Lower lobe of right lung (tissue), 2 donors: ENCODE data around the gene KRABD2.
A peak's percentile ranks its signal among the peaks of the same experiment; 100 is the strongest.

Experiments used
- ATAC-seq, 2 donors: fragments of 200-7000 bp; cut with Tn5 transposase; one replicate each; pipeline ENCODE4 v1.9.1; 2020 to 2022; ENCODE audit warnings: mild to moderate bottlenecking in 2 of 2, moderate library complexity in 2 of 2
- DNase-seq: peaks from one replicate; pipeline ENCODE4 v3.0.0-alpha.2; 2020
- H3K27ac ChIP-seq: fragments of 200-600 bp; one replicate; pipeline ENCODE4 v1.8.0; 2022
- H3K27me3 ChIP-seq: fragments of 200-600 bp; one replicate; pipeline ENCODE4 v1.8.0; 2022; ENCODE audit warnings: low read depth
- H3K36me3 ChIP-seq: fragments of 200-600 bp; one replicate; pipeline ENCODE4 v1.8.0; 2022; ENCODE audit warnings: mild to moderate bottlenecking
- H3K4me1 ChIP-seq: fragments of 200-600 bp; one replicate; pipeline ENCODE4 v1.8.0; 2022
- H3K4me3 ChIP-seq: fragments of 200-600 bp; one replicate; pipeline ENCODE4 v1.8.0; 2022; ENCODE audit warnings: mild to moderate bottlenecking
- H3K9me3 ChIP-seq: fragments of 200-600 bp; one replicate; pipeline ENCODE4 v1.8.0; 2022
- CTCF ChIP-seq: fragments of 200-600 bp; IDR thresholded peaks from one replicate; pipeline ENCODE4 v1.8.0; 2022; ENCODE audit warnings: antibody characterized with exemption, mild to moderate bottlenecking
- intact Hi-C: fragments of 100-400 bp; cut with DNase I; formaldehyde crosslinking; loops from one replicate; pipeline ENCODE4 v1.11.0; 2022
- donor health status: DM: no; HTN: yes; CAD: no; lungs with severe emphysema.

KRABD2 gene

GRCh38 chr17:8417806-8418205 lies 41.3 kb upstream of the KRABD2 start:
- peak overlapping the region; percentile 31 for H3K27ac ChIP-seq
- peak in 1 of 2 donors; percentile 52 for ATAC-seq
- no peaks in the 10 kb centered on the region for H3K9me3 ChIP-seq
- no peaks in the 10 kb centered on the region for H3K36me3 ChIP-seq
- TF ChIP-seq CTCF, result no peak
- H3K27me3 ChIP-seq, result no peaks in the 10 kb centered on the region
- intact Hi-C loops, result no loop called here
- peaks cover 40% of the 10 kb centered on the region for H3K4me1 ChIP-seq
- H3K4me3 ChIP-seq, result no peak overlapping the region
- DNase-seq, result no peak

- Histone ChIP-seq H3K27ac (no peak overlapping the region), H3K4me3 (no peak overlapping the region), H3K36me3 (no peaks in the 10 kb centered on the region), H3K27me3 (no peaks in the 10 kb centered on the region), H3K9me3 (no peaks in the 10 kb centered on the region), H3K4me1 (peaks cover 34% of the 10 kb centered on the region)
- no peak for ATAC-seq
- intact Hi-C loops, result no loop called here
- no peak for DNase-seq
- TF ChIP-seq CTCF, result no peak
Measured at GRCh38 chr17:8413938-8414337, 37.4 kb upstream of the KRABD2 start.

- no peak for TF ChIP-seq CTCF
- H3K4me1 ChIP-seq, result peaks cover 34% of the 10 kb centered on the region
- no peaks in the 10 kb centered on the region for H3K36me3 ChIP-seq
- H3K27me3 ChIP-seq, result no peaks in the 10 kb centered on the region
- intact Hi-C loops, result no loop called here
- no peaks in the 10 kb centered on the region for H3K9me3 ChIP-seq
- H3K4me3 ChIP-seq, result no peak overlapping the region
- DNase-seq, result no peak
- ATAC-seq, result no peak
- no peak overlapping the region for H3K27ac ChIP-seq
Measured at GRCh38 chr17:8413328-8413727, 36.8 kb upstream of the KRABD2 start.

- DNase-seq (no peak), ATAC-seq (no peak)
- Histone ChIP-seq H3K27me3 (no peaks in the 10 kb centered on the region), H3K9me3 (no peaks in the 10 kb centered on the region), H3K36me3 (no peaks in the 10 kb centered on the region), H3K4me3 (no peak overlapping the region), H3K4me1 (peaks cover 24% of the 10 kb centered on the region), H3K27ac (no peak overlapping the region)
- intact Hi-C loops, result no loop called here
- TF ChIP-seq CTCF, result no peak
Measured at GRCh38 chr17:8412089-8412488, 35.6 kb upstream of the KRABD2 start.

- Histone ChIP-seq H3K4me3 (no peak overlapping the region), H3K27ac (no peak overlapping the region), H3K27me3 (no peaks in the 10 kb centered on the region), H3K9me3 (no peaks in the 10 kb centered on the region), H3K4me1 (peaks cover 24% of the 10 kb centered on the region), H3K36me3 (no peaks in the 10 kb centered on the region)
- intact Hi-C loops, result no loop called here
- no peak for ATAC-seq
- no peak for TF ChIP-seq CTCF
- no peak for DNase-seq
Measured at GRCh38 chr17:8410883-8411238, 34.4 kb upstream of the KRABD2 start.
